ENCODE measurements around the gene RIBC1. TPM values are rescaled to one million over a fixed set of nuclear protein-coding genes. Genes with fewer than 3 reads are reported as not detected.
"Not testable (repeated sequence)": the region's sequence is repeated elsewhere in the genome, so short reads cannot be mapped to it uniquely, and the experiment has no call there.

RIBC1 gene
- polyA plus RNA-seq, 4 donors: 0.75 to 2.0 (median 1.5) TPM; not detected in 1

- Histone ChIP-seq H3K4me3 (ENCODE audit: low read depth in 1 of 3, low read length in 3 of 3) (no peak overlapping the region), H3K4me1 (ENCODE audit: control insufficient read depth in 3 of 3, insufficient read depth in 2 of 3, low read depth in 1 of 3, low read length in 2 of 3) (no peaks in the 10 kb centered on the region), H3K27ac (ENCODE audit: low read depth in 1 of 3, low read length in 2 of 3) (no peak overlapping the region), H3K9me3 (ENCODE audit: control insufficient read depth in 2 of 2, insufficient read depth in 1 of 2, low read depth in 1 of 2, low read length in 1 of 2) (no peaks in the 10 kb centered on the region), H3K36me3 (ENCODE audit: control insufficient read depth in 3 of 3, insufficient read depth in 2 of 3, low read depth in 1 of 3, low read length in 3 of 3) (no peaks in the 10 kb centered on the region), H3K27me3 (ENCODE audit: control insufficient read depth in 3 of 3, insufficient read depth in 3 of 3, low read length in 3 of 3) (no peaks in the 10 kb centered on the region)
- FAIRE-seq (no peak), DNase-seq (peak in 1 of 2 donors; percentile 2)
Observed at GRCh38 chrX:53452812-53453211, 30.1 kb downstream of the RIBC1 start.

GRCh38 chrX:53456254-53456653 is 33.6 kb downstream of the RIBC1 start:
- Histone ChIP-seq H3K9me3 (ENCODE audit: control insufficient read depth in 2 of 2, insufficient read depth in 1 of 2, low read depth in 1 of 2, low read length in 1 of 2) (no peaks in the 10 kb centered on the region), H3K27ac (ENCODE audit: low read depth in 1 of 3, low read length in 2 of 3) (no peak overlapping the region), H3K27me3 (ENCODE audit: control insufficient read depth in 3 of 3, insufficient read depth in 3 of 3, low read length in 3 of 3) (no peaks in the 10 kb centered on the region), H3K36me3 (ENCODE audit: control insufficient read depth in 3 of 3, insufficient read depth in 2 of 3, low read depth in 1 of 3, low read length in 3 of 3) (no peaks in the 10 kb centered on the region), H3K4me1 (ENCODE audit: control insufficient read depth in 3 of 3, insufficient read depth in 2 of 3, low read depth in 1 of 3, low read length in 2 of 3) (no peaks in the 10 kb centered on the region), H3K4me3 (ENCODE audit: low read depth in 1 of 3, low read length in 3 of 3) (no peak overlapping the region)
- 50 to 58% (median 56%) methylated on average over 3 of the region's 3 CpGs for WGBS, 3 donors
- no peak for DNase-seq
- FAIRE-seq: no peak

GRCh38 chrX:53458082-53458481 is 35.4 kb downstream of the RIBC1 start:
- Histone ChIP-seq H3K27ac (ENCODE audit: low read depth in 1 of 3, low read length in 2 of 3) (no peak overlapping the region), H3K4me3 (ENCODE audit: low read depth in 1 of 3, low read length in 3 of 3) (no peak overlapping the region), H3K36me3 (ENCODE audit: control insufficient read depth in 3 of 3, insufficient read depth in 2 of 3, low read depth in 1 of 3, low read length in 3 of 3) (no peaks in the 10 kb centered on the region), H3K4me1 (ENCODE audit: control insufficient read depth in 3 of 3, insufficient read depth in 2 of 3, low read depth in 1 of 3, low read length in 2 of 3) (no peaks in the 10 kb centered on the region), H3K9me3 (ENCODE audit: control insufficient read depth in 2 of 2, insufficient read depth in 1 of 2, low read depth in 1 of 2, low read length in 1 of 2) (no peaks in the 10 kb centered on the region), H3K27me3 (ENCODE audit: control insufficient read depth in 3 of 3, insufficient read depth in 3 of 3, low read length in 3 of 3) (no peaks in the 10 kb centered on the region)
- 40 to 44% (median 40%) methylated on average over 5 of the region's 5 CpGs for WGBS, 3 donors
- FAIRE-seq (no peak), DNase-seq (no peak)

- not testable (repeated sequence) for H3K4me1 ChIP-seq (ENCODE audit: control insufficient read depth in 3 of 3, insufficient read depth in 2 of 3, low read depth in 1 of 3, low read length in 2 of 3); H3K9me3 ChIP-seq (ENCODE audit: control insufficient read depth in 2 of 2, insufficient read depth in 1 of 2, low read depth in 1 of 2, low read length in 1 of 2); H3K27ac ChIP-seq (ENCODE audit: low read depth in 1 of 3, low read length in 2 of 3); H3K36me3 ChIP-seq (ENCODE audit: control insufficient read depth in 3 of 3, insufficient read depth in 2 of 3, low read depth in 1 of 3, low read length in 3 of 3); H3K4me3 ChIP-seq (ENCODE audit: low read depth in 1 of 3, low read length in 3 of 3); H3K27me3 ChIP-seq (ENCODE audit: control insufficient read depth in 3 of 3, insufficient read depth in 3 of 3, low read length in 3 of 3); FAIRE-seq; DNase-seq
- WGBS, 3 donors: 86 to 96% (median 90%) methylated on average over 2 to 3 of the region's 3 CpGs
Observed at GRCh38 chrX:53468659-53469058, 46.0 kb downstream of the RIBC1 start.

GRCh38 chrX:53471346-53471745 is 48.7 kb downstream of the RIBC1 start:
- Histone ChIP-seq H3K4me3 (ENCODE audit: low read depth in 1 of 3, low read length in 3 of 3) (no peak overlapping the region), H3K27ac (ENCODE audit: low read depth in 1 of 3, low read length in 2 of 3) (no peak overlapping the region), H3K27me3 (ENCODE audit: control insufficient read depth in 3 of 3, insufficient read depth in 3 of 3, low read length in 3 of 3) (no peaks in the 10 kb centered on the region), H3K36me3 (ENCODE audit: control insufficient read depth in 3 of 3, insufficient read depth in 2 of 3, low read depth in 1 of 3, low read length in 3 of 3) (no peaks in the 10 kb centered on the region), H3K9me3 (ENCODE audit: control insufficient read depth in 2 of 2, insufficient read depth in 1 of 2, low read depth in 1 of 2, low read length in 1 of 2) (no peaks in the 10 kb centered on the region), H3K4me1 (ENCODE audit: control insufficient read depth in 3 of 3, insufficient read depth in 2 of 3, low read depth in 1 of 3, low read length in 2 of 3) (no peaks in the 10 kb centered on the region)
- 68 to 74% (median 69%) methylated on average over 3 of the region's 3 CpGs for WGBS, 3 donors
- no peak for FAIRE-seq
- no peak for DNase-seq

GRCh38 chrX:53474707-53475106 is 52.0 kb downstream of the RIBC1 start:
- Histone ChIP-seq H3K36me3 (ENCODE audit: control insufficient read depth in 3 of 3, insufficient read depth in 2 of 3, low read depth in 1 of 3, low read length in 3 of 3) (no peaks in the 10 kb centered on the region), H3K27ac (ENCODE audit: low read depth in 1 of 3, low read length in 2 of 3) (no peak overlapping the region), H3K27me3 (ENCODE audit: control insufficient read depth in 3 of 3, insufficient read depth in 3 of 3, low read length in 3 of 3) (no peaks in the 10 kb centered on the region), H3K4me3 (ENCODE audit: low read depth in 1 of 3, low read length in 3 of 3) (no peak overlapping the region), H3K9me3 (ENCODE audit: control insufficient read depth in 2 of 2, insufficient read depth in 1 of 2, low read depth in 1 of 2, low read length in 1 of 2) (no peaks in the 10 kb centered on the region), H3K4me1 (ENCODE audit: control insufficient read depth in 3 of 3, insufficient read depth in 2 of 3, low read depth in 1 of 3, low read length in 2 of 3) (no peaks in the 10 kb centered on the region)
- 66 to 73% (median 72%) methylated on average over 2 of the region's 2 CpGs for WGBS, 3 donors
- no peak for DNase-seq
- no peak for FAIRE-seq

- Histone ChIP-seq H3K36me3 (ENCODE audit: control insufficient read depth in 3 of 3, insufficient read depth in 2 of 3, low read depth in 1 of 3, low read length in 3 of 3) (no peaks in the 10 kb centered on the region), H3K9me3 (ENCODE audit: control insufficient read depth in 2 of 2, insufficient read depth in 1 of 2, low read depth in 1 of 2, low read length in 1 of 2) (no peaks in the 10 kb centered on the region), H3K4me1 (ENCODE audit: control insufficient read depth in 3 of 3, insufficient read depth in 2 of 3, low read depth in 1 of 3, low read length in 2 of 3) (no peaks in the 10 kb centered on the region), H3K27me3 (ENCODE audit: control insufficient read depth in 3 of 3, insufficient read depth in 3 of 3, low read length in 3 of 3) (no peaks in the 10 kb centered on the region), H3K4me3 (ENCODE audit: low read depth in 1 of 3, low read length in 3 of 3) (no peak overlapping the region), H3K27ac (ENCODE audit: low read depth in 1 of 3, low read length in 2 of 3) (no peak overlapping the region)
- WGBS, 3 donors: 22 to 46% (median 28%) methylated on average over 2 of the region's 2 CpGs
- FAIRE-seq (no peak), DNase-seq (no peak)
Observed at GRCh38 chrX:53476371-53476770, 53.7 kb downstream of the RIBC1 start.

GRCh38 chrX:53479301-53479700 is 56.6 kb downstream of the RIBC1 start:
- 74 to 78% (median 77%) methylated on average over 5 of the region's 5 CpGs for WGBS, 3 donors
- FAIRE-seq (no peak), DNase-seq (no peak)
- Histone ChIP-seq H3K36me3 (ENCODE audit: control insufficient read depth in 3 of 3, insufficient read depth in 2 of 3, low read depth in 1 of 3, low read length in 3 of 3) (no peaks in the 10 kb centered on the region), H3K4me3 (ENCODE audit: low read depth in 1 of 3, low read length in 3 of 3) (no peak overlapping the region), H3K27me3 (ENCODE audit: control insufficient read depth in 3 of 3, insufficient read depth in 3 of 3, low read length in 3 of 3) (no peaks in the 10 kb centered on the region), H3K9me3 (ENCODE audit: control insufficient read depth in 2 of 2, insufficient read depth in 1 of 2, low read depth in 1 of 2, low read length in 1 of 2) (no peaks in the 10 kb centered on the region), H3K4me1 (ENCODE audit: control insufficient read depth in 3 of 3, insufficient read depth in 2 of 3, low read depth in 1 of 3, low read length in 2 of 3) (no peaks in the 10 kb centered on the region), H3K27ac (ENCODE audit: low read depth in 1 of 3, low read length in 2 of 3) (no peak overlapping the region)

Data from small intestine (tissue), 7 donors.